Pancreas (tissue), 10 donors: Measurements from ENCODE around the gene TMEM50B. TPM values are rescaled to one million over a fixed set of nuclear protein-coding genes. Genes with fewer than 3 reads are reported as not detected.
A peak's percentile ranks its signal among the peaks of the same experiment; 100 is the strongest.

ENCODE experiments used
- ATAC-seq, 4 donors: fragments of 200-7000 bp; cut with Tn5 transposase; one replicate each; pipeline versions ENCODE4 v1.8.0 to v1.9.1; 2020; ENCODE audit warnings: mild to moderate bottlenecking in 4 of 4, moderate library complexity in 4 of 4
- DNase-seq, 6 donors: peaks; one replicate each; pipeline ENCODE4 v3.0.0-alpha.2; 2020
- FAIRE-seq: peaks from 2 replicates; lab custom pipeline; 2012; peaks lifted over from hg19 to GRCh38; lab: Jason Lieb, UNC
- H3K27ac ChIP-seq, 4 donors: fragments of 200-600 bp; sonication (generic); 1 replicate in 3 of 4; 2 replicates in 1 of 4; pipeline versions ENCODE4 v1.5.0 to v1.8.0; 2020
- H3K27me3 ChIP-seq, 4 donors: fragments of 200-600 bp; one replicate each; pipeline ENCODE4 v1.8.0; 2021
- H3K36me3 ChIP-seq, 3 donors: fragments of 200-600 bp; sonication (generic) in 1 of 3; one replicate each; pipeline versions ENCODE4 v1.5.0 to v1.8.0; 2020 to 2021
- H3K4me1 ChIP-seq, 3 donors: fragments of 200-600 bp; one replicate each; pipeline ENCODE4 v1.8.0; 2021
- H3K4me3 ChIP-seq, 4 donors: fragments of 200-600 bp; sonication (generic) in 2 of 4; one replicate each; pipeline versions ENCODE4 v1.5.0 to v1.8.0; 2020 to 2021
- H3K9me3 ChIP-seq, 4 donors: fragments of 200-600 bp; one replicate each; pipeline ENCODE4 v1.8.0; 2021
- CTCF ChIP-seq, 4 donors: fragments of 200-600 bp; sonication (generic) in 3 of 4; IDR thresholded peaks; one replicate each; pipeline versions ENCODE4 v1.5.0 to v1.8.0; 2021; ENCODE audit warnings: antibody characterized with exemption in 4 of 4
- WGBS, 2 donors: extraction: QIAGEN DNeasy Blood & Tissue Kit; methylation state at CpG; one replicate each; pipeline ENCODE4 v1.1.7; 2013; 5-methylcytosine and 5-hydroxymethylcytosine counted together
- intact Hi-C, 3 donors: fragments of 100-400 bp; cut with DNase I; formaldehyde crosslinking; loops; one replicate each; pipeline versions ENCODE4 v1.11.1 to v1.14.2; 2022
- polyA plus RNA-seq, 2 donors: library from polyadenylated mRNA; stranded (reverse); fragments of 200-250 nt; gene quantifications; one replicate each; pipeline ENCODE4 v1.2.3, GENCODE V29; 2013
- total RNA-seq, 6 donors: library from RNA; stranded (reverse); fragmentation: NEBNext Ultra II Directional in 4 of 6; extraction: Animal tissue kit (Norgen Biotek cat#: 25700) in 4 of 6; gene quantifications; one replicate each; pipeline versions ENCODE4 v1.2.1 to v1.2.4, GENCODE V29; 2021 to 2023
- donor health status: healthy with polysubstance abuse.
- donor health status: DM: no; HTN: no; CAD: no; lungs with moderate emphysema.
- donor health status: DM: no; HTN: no; CAD: no.
- donor health status: control.
- donor health status: control.
- donor health status: Bipolar disorder and iron deficiency.
- donor health status: DM: yes; HTN: yes; CAD: no.
- donor health status: DM: no; HTN: no; CAD: no.
- donor health status: DM: no; HTN: no; CAD: no.
- donor health status: DM: yes; HTN: yes; CAD: no.

TMEM50B gene
- total and polyA plus RNA-seq, 8 donors = 11.5 to 96.1 (median 19.4) TPM

- ATAC-seq (no peak), DNase-seq (peak in 1 of 6 donors; percentile 15), FAIRE-seq (no peak)
- H3K27me3 ChIP-seq = no peaks in the 10 kb centered on the region
- no peak overlapping the region for H3K4me3 ChIP-seq
- intact Hi-C loops = no loop called here
- H3K27ac ChIP-seq = no peak overlapping the region
- 83 to 99% methylated on average over 3 of the region's 3 CpGs for WGBS, 2 donors
- H3K9me3 ChIP-seq = no peaks in the 10 kb centered on the region
- no peak for TF ChIP-seq CTCF (IDR thresholded peaks at IDR 0.05)
- peaks cover 8 to 53% (median 32%) of the 10 kb centered on the region in 3 donors for H3K36me3 ChIP-seq
- H3K4me1 ChIP-seq = no peaks in the 10 kb centered on the region
Measured at GRCh38 chr21:33430858-33431257, 48.9 kb downstream of the TMEM50B start.

- Histone ChIP-seq H3K27me3 (no peaks in the 10 kb centered on the region), H3K27ac (no peak overlapping the region), H3K4me1 (no peaks in the 10 kb centered on the region), H3K9me3 (no peaks in the 10 kb centered on the region), H3K36me3 (peaks cover 8 to 48% (median 24%) of the 10 kb centered on the region in 3 donors), H3K4me3 (no peak overlapping the region)
- DNase-seq (peak in 1 of 6 donors; percentile 35), ATAC-seq (peak in 2 of 4 donors; percentile 11 to 32), FAIRE-seq (no peak)
- WGBS, 2 donors = 87 to 91% methylated on average over 8 of the region's 8 CpGs
- intact Hi-C loops = no loop called here
- no peak for TF ChIP-seq CTCF (IDR thresholded peaks at IDR 0.05)
Measured at GRCh38 chr21:33428669-33429068, 51.1 kb downstream of the TMEM50B start.

GRCh38 chr21:33427051-33427450, 52.7 kb downstream of the TMEM50B start:
- Histone ChIP-seq H3K9me3 (no peaks in the 10 kb centered on the region), H3K27me3 (no peaks in the 10 kb centered on the region), H3K36me3 (peaks cover 0 to 36% (median 16%) of the 10 kb centered on the region in 3 donors), H3K4me1 (no peaks in the 10 kb centered on the region), H3K27ac (no peak overlapping the region), H3K4me3 (no peak overlapping the region)
- FAIRE-seq = no peak
- 84 to 85% methylated on average over 7 of the region's 7 CpGs for WGBS, 2 donors
- intact Hi-C loops = no loop called here
- no peak for ATAC-seq
- peak in 1 of 6 donors; percentile 18 for DNase-seq
- no peak for TF ChIP-seq CTCF (IDR thresholded peaks at IDR 0.05)

GRCh38 chr21:33425825-33426224, 53.9 kb downstream of the TMEM50B start:
- Histone ChIP-seq H3K4me3 (no peak overlapping the region), H3K36me3 (peaks cover 0 to 32% (median 18%) of the 10 kb centered on the region in 3 donors), H3K27me3 (no peaks in the 10 kb centered on the region), H3K9me3 (no peaks in the 10 kb centered on the region), H3K27ac (no peak overlapping the region), H3K4me1 (no peaks in the 10 kb centered on the region)
- no peak for TF ChIP-seq CTCF (IDR thresholded peaks at IDR 0.05)
- intact Hi-C loops = no loop called here
- FAIRE-seq (no peak), DNase-seq (no peak), ATAC-seq (peak in 3 of 4 donors; percentile 30 to 52 (median 34))
- WGBS, 2 donors = 66 to 67% methylated on average over 3 of the region's 3 CpGs

- H3K36me3 ChIP-seq = peaks cover 0 to 26% (median 9%) of the 10 kb centered on the region in 3 donors
- H3K27me3 ChIP-seq = no peaks in the 10 kb centered on the region
- no peaks in the 10 kb centered on the region for H3K4me1 ChIP-seq
- ATAC-seq (no peak), DNase-seq (no peak), FAIRE-seq (no peak)
- no peak for TF ChIP-seq CTCF (IDR thresholded peaks at IDR 0.05)
- intact Hi-C loops = no loop called here
- H3K4me3 ChIP-seq = no peak overlapping the region
- no peak overlapping the region for H3K27ac ChIP-seq
- H3K9me3 ChIP-seq = no peaks in the 10 kb centered on the region
- WGBS, 2 donors = 93 to 95% methylated on average over 9 of the region's 9 CpGs
Measured at GRCh38 chr21:33424214-33424613, 55.6 kb downstream of the TMEM50B start.
